Epithelial cell of prostate (primary cell): ENCODE measurements around the gene ADCY2.

Source experiments
- DNase-seq: peaks from one replicate; pipeline ENCODE4 v3.0.0-alpha.2; 2011; ENCODE audit warnings: low read depth, low spot score
- H3K27ac ChIP-seq: fragments of 450-650 bp; 2 replicates; pipeline ENCODE4 v1.5.1; 2017; ENCODE audit warnings: mild to moderate bottlenecking

ADCY2 gene

DNA sequence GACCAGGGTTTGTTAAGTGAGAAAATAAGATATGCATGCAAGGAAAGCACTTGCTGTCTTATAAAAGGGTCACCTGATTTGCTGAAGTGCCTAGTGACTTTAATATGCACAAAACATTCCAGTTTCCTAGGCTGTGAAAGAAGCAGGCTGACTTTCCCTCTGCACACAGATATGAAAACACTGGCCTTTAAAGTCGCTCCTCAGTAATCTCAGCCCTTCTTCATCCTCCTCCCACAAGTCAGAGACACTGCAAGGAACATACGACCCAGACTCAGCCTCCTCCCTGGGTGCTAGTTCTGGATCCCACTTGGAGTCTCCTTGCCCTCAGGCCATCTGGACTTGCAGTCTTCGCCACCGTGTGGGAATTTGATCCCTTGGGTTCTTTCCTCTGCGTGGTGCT, 288.9 kb downstream of the ADCY2 start:
- H3K27ac ChIP-seq: no peak overlapping the region
- DNase-seq: no peak

DNA sequence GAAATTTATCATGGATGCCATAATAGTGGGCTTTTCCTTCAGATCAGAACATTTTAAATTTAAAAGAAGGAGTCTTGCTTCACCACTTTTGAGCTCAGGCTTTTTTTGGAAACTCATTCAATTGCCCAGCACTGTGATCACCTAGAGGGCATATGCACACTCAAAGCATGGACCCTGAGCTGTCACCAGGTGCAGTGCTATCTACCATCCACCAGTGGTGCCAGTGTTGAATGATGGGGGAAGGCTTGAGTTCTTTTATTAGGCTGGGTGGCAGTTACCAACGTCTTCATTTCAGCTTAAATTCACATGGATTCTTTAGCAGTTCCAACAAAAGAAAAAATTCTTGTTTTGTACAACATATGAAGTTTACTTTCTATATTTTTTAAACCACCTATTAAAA, 290.9 kb downstream of the ADCY2 start:
- no peak overlapping the region for H3K27ac ChIP-seq
- DNase-seq: no peak

DNA sequence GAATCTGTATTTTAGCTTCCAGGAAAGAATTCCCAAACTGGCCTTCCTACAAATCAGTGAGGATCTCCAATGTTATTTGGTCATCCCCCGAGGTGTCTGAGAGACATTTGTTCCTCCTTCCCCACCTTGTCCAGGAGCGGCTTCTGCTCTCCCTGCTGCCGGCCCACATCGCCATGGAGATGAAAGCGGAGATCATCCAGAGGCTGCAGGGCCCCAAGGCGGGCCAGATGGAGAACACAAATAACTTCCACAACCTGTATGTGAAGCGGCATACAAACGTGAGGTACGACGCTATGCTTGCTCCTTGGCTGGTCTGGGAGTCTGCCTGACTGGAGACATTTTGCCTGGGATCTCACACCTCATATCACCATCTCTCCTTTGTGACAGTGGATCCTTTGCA, 294.6 kb downstream of the ADCY2 start:
- H3K27ac ChIP-seq: no peak overlapping the region
- DNase-seq: no peak

DNA sequence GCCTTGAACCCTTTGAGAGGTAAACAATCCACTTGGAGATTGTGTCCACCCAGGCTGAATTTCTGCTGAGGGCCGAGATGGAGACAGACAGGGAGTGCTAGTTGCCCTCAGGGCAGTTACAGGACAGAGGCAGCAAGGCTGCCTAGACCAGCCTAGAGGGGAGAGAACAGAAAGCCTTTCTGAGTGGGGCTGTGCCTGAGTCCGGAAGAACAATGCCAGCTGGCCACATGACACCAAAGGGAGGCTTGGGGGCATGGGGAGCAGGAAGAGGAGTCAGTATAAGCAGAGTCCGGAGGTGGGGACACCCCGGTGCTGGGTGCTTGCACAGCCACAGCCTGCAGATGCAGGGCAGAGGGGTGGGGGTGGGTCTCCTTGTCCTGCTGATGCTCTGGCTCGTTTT, 309.3 kb downstream of the ADCY2 start:
- no peak for DNase-seq

DNA sequence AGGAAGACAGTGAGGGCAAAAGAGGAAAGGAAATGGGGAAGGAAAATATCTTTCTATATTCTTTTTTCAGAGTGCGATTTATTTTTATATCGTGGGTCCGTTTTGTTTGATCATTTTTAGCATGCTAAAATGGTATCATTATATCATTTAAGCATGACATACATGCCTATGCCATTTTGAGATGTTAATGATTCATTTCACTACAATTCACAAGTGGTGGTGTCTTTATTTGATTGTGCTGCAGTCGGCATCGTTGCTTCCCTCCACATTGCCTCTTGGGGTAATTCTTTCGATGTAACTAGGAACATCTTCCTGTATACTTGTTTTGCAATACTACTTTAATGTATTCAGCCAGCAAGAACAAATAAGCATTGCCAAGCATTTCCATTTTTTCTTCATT, 309.8 kb downstream of the ADCY2 start:
- no peak for DNase-seq
- no peak overlapping the region for H3K27ac ChIP-seq

More for the DNA sequence above, 309.3 kb downstream of the ADCY2 start:
- H3K27ac ChIP-seq: no peak overlapping the region

DNA sequence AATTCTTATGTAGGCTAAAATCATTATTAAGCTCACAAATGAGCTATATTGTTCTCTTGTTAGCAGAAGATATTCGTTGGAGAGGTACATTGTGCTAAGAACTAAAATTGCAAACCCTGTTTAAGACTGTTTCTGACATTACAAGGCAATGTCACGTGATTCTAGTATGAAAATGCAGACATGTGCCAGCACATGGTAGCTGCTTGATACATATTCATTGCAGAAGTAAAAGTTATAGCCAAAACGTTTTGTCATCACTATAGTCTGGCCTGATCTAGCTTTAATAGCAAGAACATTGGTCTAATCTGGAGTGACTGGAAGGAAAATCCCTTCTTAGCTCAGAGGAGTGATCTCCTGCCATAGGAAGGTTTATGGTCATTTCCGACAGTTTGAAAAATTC, 310.3 kb downstream of the ADCY2 start:
- no peak overlapping the region for H3K27ac ChIP-seq
- DNase-seq: no peak

DNA sequence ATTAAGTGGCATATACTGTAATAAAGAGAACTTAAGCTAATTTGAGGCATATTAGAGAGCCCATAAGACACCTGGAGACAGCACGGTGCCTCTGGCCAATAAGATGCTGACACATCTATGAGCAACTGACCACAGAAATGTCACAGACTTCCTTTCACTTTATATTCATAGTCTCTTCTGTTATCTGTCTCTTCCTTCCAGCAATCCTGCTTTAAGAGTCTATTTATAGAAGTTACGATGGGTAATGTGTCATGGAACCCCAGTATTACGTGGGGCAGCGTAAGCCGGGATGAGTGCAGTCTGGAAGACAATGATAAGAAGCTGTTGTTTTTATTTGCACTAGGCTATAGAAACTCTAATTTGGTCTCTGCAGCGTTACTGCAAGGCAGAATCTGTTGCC, 318.2 kb downstream of the ADCY2 start:
- no peak for DNase-seq
- H3K27ac ChIP-seq: no peak overlapping the region

DNA sequence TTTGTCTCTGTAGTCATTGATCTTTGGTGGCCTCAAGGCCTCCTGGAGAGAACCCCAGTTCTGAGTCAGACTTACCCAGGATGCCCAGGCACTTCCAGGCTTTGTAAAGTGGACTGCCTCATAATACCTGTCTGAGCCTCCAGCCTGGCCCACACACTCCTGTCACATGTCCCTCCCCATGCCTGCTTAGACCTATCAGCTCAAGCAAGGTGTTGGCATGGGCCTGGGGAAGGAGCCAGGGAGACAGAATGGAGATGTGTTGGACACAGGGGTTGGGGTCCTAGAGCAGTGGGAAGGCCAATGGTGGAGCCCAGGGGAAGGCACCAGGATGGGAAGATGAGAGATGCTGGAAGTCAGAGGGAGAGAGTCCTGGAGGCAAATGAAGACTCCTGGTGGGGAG, 318.8 kb downstream of the ADCY2 start:
- H3K27ac ChIP-seq: no peak overlapping the region
- no peak for DNase-seq

DNA sequence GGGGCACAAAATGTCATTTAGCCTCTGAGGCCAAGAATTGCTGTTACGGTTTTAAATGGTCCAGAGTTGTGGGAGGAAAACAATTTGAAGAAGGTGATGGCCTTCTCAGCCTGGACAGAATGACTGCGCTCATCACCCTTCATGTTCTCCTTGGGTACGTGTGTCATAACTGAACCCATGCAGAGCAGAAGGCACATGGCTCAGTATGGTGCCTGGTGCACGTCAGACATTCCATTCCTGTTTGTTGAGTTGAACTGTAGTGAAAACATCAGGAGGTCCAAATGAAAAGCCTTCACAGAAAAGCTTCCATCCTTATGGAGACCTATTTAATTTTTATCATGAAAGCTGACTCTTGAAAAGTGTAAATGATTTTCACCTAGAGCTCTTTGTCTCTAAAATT, 321.8 kb downstream of the ADCY2 start:
- H3K27ac ChIP-seq: no peak overlapping the region
- no peak for DNase-seq

DNA sequence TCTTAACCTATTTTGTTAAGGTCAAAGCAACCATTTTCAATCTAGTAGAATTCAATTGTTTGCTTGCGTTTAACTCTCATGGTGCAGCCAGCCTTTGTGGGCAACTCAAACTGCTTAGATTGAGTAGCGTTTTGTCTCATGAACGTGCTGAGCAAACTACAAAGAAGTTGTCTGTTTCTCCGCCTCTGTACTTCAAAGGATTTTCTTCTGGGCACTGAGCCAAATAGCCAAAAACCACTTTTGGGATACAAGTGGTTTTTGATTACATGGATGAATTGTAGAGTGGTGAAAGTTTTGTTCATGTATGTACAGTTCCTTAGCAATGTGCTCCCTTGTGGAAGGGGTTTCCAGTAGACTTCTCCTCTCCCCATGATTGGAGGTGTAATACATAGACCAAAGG, 332.1 kb downstream of the ADCY2 start:
- H3K27ac ChIP-seq: no peak overlapping the region
- DNase-seq: no peak

DNA sequence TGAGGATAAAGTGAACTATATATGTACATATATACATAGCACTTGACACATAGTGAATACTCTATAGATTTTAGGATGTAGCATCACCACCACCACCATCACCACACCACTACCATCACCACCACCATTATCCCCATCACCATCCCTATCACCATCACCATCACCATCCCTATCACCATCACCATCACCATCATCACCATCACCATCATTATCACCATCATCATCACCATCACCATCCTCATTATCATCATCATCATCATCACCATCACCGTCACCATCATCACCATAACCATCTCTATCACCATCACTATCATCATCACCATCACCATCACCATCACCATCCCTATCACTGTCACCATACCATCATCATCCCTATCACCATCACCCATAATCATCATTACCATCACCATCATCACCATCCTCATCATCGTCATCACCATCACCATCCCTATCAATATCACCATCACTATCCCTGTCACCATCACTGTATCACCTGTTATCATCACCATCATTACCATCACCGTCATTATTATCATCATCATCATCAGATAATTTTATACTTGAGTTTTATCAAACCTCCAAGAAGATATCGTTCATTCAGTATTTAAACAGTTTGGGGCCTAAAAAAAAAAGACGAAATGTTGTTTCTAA, 345.6 kb downstream of the ADCY2 start:
- H3K27ac ChIP-seq: no peak overlapping the region
- DNase-seq: no peak

DNA sequence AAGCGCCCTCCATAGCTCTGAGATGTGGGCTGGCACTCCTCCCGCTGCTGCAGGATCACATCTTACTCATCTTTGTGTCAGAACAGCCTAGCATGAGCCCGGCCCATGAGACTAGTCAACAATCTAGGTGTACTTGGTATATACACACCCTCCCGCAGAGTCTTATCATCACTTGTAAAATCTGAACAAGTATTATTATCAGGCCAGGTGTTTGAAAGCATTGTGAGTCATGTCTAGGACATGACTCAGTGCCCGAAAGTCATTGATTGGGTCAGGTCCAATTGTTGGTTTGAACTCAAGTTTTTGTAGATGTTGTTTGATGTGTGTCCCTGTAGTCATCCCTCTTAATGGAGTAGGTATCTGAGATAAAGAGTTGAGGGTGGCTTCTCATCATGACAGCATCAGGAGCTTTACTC, 346.3 kb downstream of the ADCY2 start:
- H3K27ac ChIP-seq: no peak overlapping the region
- peak; percentile 89 for DNase-seq

DNA sequence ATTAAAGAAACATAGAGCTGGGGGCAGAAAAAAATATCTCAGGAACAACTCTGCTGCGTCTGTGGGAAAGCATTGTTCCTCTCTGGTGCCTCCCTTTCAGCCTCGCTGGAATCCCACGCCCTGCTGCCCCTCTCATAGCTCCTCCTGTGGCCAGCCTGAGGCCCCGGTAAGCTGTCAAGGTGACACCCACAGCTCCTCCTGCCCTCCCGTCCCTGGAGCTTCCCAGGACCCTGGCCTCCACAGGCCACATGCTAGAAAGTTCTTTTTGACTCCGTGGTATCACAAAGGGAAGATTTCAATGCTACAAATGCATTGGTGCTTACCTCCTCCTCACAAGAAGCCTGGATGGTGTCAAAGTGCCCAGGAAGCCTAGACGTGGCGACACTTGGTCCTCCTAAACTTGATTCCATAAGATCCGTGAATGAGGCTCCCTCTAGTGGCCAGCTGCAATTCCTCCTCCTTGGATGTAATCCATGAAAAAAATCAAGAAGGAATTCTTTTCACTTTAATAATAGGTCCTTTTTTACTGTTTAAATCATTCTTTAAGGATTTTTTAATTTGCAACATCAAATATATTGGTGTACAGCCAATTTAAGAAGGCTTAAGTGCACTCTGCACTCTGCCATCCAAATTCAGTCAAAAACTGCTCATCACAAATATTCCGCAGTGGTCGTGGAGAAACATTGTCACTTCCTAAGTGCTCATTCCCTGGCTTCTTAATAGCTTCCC, 350.1 kb downstream of the ADCY2 start:
- no peak for DNase-seq
- H3K27ac ChIP-seq: no peak overlapping the region

DNA sequence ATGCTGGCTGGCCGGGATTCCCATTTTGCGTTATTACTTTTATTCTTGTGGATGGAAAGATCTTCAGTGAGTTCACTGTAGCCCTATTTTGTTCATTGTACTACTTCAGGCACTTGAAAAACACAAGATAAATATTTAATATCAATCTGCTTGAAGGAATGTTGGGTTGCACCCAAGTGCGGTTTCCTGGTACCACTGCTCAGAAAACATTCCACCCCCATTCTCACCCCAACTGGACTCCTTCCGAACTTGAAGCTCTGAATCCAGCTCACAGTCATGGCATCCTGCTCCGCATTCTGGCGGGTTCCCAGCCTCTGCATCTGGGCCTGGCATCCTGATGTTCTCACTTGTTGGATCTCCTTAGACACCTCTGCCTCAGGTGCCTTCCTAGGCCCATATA, 351.8 kb downstream of the ADCY2 start:
- H3K27ac ChIP-seq: no peak overlapping the region
- no peak for DNase-seq

DNA sequence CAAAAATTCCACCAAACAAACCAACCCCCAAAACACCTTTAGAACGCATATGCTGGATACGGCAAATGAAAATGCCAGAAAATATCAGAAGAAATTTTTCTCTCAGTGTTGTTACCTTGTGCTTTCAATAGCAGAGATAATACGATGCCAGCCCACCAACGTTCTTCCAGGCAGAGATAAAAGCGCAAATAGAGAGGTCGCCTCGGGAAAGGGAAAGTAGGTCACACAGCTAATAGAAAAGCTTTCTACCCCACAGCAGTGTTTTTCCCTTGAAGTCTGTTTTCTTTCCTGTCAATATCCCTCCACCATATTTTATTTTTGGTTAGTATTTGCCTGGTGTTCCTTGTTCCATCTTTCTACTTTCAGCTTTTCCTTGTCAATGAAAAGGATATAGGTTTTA, 353.7 kb downstream of the ADCY2 start:
- DNase-seq: no peak
- H3K27ac ChIP-seq: no peak overlapping the region

DNA sequence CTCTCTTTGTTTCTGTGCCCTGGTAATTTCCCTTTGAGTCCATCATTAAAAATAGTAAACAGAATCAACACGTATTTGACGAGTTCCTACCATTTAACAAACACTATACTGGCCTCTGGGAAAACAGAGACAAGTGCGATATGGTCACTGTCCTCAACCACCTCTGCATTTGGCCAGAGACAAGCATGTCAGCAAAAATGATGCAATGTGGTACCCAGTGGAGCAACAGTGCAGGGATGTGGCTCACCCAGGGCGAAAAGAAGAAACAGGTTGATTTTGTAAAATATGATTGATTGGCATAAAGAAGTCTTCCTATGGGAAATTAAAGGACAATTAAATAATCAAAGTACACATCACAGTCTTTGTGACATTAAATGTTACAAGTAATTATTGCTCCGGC, 355.9 kb downstream of the ADCY2 start:
- no peak overlapping the region for H3K27ac ChIP-seq
- DNase-seq: no peak

DNA sequence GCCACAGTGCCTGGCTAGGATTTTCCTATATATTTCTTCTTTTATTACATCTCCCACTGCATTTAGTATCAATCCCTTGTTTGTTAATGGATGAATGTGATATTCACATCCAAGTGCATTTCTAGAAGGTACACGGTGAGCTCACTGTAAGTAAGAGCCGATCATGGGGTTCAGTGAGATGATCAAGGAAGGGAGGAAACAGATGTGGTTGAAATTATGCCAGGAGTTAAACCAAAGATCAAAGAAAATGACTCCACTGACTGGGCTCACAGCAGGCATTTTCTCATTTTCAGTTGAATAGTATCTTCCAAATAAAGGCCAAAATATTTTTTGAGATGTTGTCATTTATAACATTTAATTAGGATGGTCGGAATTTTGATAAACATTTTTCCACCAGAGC, 357.2 kb downstream of the ADCY2 start:
- no peak for DNase-seq
- H3K27ac ChIP-seq: no peak overlapping the region

DNA sequence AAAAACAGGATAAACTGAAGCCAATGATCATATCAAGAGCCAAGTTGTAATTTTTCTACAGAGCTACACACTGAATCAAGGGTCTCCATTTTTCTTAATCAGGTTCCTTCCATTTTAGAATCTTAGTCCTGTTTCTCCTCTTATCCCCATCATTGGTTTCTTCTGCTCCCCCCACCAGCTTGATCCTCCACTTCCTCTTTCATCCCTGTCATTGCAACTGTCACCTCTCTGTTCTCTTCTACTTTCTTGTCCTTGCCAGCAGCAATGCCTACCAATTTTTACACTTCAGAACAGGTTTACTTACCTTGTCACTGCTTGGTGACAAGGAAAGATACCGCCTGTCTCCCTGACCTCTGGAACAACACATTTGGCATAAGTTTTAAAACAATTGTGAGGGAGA, 357.7 kb downstream of the ADCY2 start:
- DNase-seq: no peak
- no peak overlapping the region for H3K27ac ChIP-seq

DNA sequence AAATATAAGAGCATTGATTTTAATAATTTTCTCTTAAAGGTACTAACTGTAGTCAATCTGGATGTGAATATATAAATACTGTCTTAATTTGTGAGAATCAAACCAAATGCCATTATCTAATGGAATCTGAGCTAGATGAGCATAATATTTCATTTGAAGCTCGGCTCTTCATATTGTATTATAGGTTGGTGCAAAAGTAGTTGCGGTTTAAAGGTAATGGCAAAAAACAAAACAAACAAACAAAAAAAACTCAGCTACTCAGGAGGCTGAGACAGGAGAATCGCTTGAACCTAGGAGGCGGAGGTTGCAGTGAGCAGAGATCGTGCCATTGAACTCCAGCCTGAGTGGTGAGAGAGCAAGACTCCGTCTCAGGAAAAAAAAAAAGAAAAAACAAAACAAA, 358.6 kb downstream of the ADCY2 start:
- H3K27ac ChIP-seq: no peak overlapping the region
- DNase-seq: no peak

DNA sequence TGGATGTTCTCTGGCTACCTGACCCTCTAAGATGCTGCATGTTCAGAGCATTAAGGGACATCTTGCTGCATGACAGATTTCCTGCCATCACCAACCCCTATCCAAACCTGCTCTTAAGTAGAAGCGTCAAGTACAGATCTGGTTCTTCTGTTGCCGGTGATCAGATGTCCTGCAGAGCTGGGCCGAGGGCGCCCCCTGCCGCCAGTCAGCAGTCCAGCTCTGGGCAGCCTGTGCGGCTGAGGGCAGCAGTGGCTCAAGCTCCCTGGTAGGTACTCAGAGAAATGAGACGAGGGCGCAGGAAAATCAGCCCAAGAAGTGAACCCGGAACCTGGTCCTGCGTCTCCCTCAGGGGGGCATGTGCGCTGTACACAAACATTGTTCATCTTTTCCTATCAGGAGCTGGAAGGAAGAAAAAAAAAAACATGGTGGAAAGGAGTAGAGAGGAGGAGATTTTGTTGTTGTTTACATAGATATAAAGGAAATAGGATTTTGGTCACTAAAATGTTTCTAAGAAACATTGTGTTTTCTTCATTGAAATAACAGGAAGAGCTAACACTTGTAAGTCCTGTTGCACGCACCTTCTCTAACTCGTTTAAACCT, 359.2 kb downstream of the ADCY2 start:
- DNase-seq: no peak
- no peak overlapping the region for H3K27ac ChIP-seq

DNA sequence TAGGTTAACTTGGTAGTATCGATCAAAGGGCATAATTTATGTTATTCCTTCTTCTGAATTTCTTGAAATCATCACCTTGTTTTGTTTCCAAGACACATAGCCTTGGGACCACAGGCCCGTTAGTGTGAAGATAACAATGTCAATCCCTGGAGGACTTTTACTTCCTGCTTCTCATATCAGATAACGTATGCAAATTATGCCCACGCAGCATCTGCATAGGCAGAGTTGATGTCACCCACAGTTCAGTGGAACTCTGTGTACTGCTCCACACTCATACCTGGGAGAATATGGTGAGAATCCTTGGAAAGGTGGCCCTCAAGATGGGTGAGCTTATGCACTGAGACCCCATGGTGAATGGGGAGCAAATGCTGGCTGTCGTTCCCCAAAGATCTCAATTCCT, 360.0 kb downstream of the ADCY2 start:
- no peak overlapping the region for H3K27ac ChIP-seq

DNA sequence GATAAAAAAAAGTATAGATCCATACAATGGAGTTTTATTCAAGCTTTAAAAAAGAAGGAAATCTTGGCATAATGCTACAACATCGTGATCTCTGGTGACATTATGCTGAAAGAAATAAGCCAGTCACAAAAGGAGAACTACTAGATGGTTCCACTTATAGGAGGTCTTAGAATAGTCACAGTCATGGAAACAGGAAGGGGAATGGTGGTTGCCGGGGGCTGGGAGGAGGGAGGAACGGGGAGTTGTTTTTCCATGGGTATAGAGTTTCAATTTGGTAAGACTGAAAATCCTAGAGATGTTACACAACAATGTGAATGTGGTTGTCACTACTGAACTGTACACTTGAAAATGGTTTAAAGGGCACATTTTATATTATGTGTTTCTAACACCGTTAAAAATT, 360.5 kb downstream of the ADCY2 start:
- no peak for DNase-seq
- H3K27ac ChIP-seq: no peak overlapping the region

More for the DNA sequence above, 360.0 kb downstream of the ADCY2 start:
- DNase-seq: no peak
